ENCODE data around the gene RNU7-1. TPM values are rescaled to one million over a fixed set of nuclear protein-coding genes. Genes with fewer than 3 reads are reported as not detected.

The RNU7-1 gene
- polyA plus RNA-seq, 3 donors, result 5.0 to 6.0 TPM; not detected in 1

DNA sequence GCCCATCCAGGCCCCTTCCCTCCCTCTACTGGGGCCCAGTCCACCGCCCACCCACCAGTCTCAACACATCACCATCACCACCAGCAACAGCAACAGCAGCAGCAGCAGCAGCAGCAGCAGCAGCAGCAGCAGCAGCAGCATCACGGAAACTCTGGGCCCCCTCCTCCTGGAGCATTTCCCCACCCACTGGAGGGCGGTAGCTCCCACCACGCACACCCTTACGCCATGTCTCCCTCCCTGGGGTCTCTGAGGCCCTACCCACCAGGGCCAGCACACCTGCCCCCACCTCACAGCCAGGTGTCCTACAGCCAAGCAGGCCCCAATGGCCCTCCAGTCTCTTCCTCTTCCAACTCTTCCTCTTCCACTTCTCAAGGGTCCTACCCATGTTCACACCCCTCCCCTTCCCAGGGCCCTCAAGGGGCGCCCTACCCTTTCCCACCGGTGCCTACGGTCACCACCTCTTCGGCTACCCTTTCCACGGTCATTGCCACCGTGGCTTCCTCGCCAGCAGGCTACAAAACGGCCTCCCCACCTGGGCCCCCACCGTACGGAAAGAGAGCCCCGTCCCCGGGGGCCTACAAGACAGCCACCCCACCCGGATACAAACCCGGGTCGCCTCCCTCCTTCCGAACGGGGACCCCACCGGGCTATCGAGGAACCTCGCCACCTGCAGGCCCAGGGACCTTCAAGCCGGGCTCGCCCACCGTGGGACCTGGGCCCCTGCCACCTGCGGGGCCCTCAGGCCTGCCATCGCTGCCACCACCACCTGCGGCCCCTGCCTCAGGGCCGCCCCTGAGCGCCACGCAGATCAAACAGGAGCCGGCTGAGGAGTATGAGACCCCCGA is 6.8 kb upstream of the RNU7-1 start:
- no peak for DNase-seq (ENCODE audit: low read depth in 3 of 3, low spot score in 2 of 3)

DNA sequence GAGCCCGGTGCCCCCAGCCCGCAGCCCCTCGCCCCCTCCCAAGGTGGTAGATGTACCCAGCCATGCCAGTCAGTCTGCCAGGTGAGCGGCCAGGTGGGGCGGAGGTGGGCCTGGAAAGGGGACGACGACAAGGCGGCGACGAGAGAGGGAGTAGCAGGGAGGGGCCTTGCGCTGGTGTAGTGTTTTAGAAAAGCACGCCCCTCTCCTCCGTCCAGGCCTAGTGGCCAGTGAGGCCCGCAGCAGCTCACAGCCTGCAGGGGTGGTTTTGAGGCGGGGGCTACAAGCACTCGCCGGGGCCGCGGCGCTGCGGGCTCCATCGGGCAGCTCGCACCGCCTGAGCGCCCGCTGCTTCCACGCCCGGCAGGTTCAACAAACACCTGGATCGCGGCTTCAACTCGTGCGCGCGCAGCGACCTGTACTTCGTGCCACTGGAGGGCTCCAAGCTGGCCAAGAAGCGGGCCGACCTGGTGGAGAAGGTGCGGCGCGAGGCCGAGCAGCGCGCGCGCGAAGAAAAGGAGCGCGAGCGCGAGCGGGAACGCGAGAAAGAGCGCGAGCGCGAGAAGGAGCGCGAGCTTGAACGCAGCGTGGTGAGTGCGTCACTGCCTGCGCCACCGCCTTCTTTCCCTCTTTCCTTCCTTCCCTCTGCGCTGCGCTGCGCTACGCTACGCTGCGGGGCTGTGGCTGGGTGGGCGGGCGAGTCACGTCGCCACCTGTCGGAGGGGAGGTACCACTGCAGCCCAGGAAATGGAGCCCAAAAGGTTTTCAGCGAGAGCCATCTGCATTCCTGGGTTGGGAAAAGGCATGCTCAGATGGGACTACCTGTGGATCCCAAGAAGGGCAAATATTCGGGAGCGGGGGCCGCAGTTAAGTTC is 5.9 kb upstream of the RNU7-1 start:
- DNase-seq (ENCODE audit: low read depth in 3 of 3, low spot score in 2 of 3), result peak; percentile 86 to 90 (median 89)

DNA sequence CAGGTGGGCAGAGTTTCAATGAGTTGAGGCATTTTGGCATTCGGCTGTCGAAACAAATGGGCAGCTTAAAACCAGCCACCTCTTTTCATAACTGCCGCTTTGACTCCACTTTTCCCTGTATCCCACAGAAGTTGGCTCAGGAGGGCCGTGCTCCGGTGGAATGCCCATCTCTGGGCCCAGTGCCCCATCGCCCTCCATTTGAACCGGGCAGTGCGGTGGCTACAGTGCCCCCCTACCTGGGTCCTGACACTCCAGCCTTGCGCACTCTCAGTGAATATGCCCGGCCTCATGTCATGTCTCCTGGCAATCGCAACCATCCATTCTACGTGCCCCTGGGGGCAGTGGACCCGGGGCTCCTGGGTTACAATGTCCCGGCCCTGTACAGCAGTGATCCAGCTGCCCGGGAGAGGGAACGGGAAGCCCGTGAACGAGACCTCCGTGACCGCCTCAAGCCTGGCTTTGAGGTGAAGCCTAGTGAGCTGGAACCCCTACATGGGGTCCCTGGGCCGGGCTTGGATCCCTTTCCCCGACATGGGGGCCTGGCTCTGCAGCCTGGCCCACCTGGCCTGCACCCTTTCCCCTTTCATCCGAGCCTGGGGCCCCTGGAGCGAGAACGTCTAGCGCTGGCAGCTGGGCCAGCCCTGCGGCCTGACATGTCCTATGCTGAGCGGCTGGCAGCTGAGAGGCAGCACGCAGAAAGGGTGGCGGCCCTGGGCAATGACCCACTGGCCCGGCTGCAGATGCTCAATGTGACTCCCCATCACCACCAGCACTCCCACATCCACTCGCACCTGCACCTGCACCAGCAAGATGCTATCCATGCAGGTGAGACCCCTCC is 5.0 kb upstream of the RNU7-1 start:
- DNase-seq (ENCODE audit: low read depth in 3 of 3, low spot score in 2 of 3), result no peak

DNA sequence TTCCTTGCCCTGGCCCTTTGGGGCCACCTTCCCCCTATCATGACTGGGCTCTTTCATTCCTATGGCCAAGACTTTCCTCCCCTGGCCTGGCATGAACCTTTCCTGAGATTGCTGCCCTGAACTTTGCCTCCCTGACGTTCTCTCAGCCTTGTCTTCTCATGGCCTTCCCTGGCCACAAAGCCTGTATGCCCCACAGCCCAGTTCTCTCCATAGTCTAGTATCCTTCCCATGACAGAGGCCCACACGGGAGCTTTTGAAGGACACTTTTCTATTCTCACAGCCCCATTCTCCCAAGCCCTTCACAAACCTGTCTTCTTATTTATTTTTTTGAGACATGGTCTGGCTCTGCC is 4.5 kb upstream of the RNU7-1 start:
- DNase-seq (ENCODE audit: low read depth in 3 of 3, low spot score in 2 of 3), result no peak

DNA sequence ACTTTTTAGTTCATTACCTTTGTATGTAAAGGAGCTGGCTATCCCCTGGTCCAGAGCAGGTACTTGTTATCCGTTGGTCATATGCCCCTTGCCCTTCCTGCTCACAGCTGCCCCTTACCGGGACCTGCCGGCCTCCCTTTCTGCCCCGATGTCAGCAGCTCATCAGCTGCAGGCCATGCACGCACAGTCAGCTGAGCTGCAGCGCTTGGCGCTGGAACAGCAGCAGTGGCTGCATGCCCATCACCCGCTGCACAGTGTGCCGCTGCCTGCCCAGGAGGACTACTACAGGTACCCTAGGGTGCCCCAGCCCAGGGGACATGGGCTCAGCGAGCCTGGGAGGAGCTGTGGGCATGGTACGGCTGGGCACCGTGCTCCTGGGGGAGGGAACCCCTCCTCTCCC is 2.3 kb upstream of the RNU7-1 start:
- no peak for DNase-seq (ENCODE audit: low read depth in 3 of 3, low spot score in 2 of 3)

DNA sequence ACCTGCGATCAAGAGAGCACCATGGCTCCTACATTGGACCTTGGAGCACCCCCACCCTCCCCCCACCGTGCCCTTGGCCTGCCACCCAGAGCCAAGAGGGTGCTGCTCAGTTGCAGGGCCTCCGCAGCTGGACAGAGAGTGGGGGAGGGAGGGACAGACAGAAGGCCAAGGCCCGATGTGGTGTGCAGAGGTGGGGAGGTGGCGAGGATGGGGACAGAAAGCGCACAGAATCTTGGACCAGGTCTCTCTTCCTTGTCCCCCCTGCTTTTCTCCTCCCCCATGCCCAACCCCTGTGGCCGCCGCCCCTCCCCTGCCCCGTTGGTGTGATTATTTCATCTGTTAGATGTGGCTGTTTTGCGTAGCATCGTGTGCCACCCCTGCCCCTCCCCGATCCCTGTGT is 1.8 kb upstream of the RNU7-1 start:
- no peak for DNase-seq (ENCODE audit: low read depth in 3 of 3, low spot score in 2 of 3)

DNA sequence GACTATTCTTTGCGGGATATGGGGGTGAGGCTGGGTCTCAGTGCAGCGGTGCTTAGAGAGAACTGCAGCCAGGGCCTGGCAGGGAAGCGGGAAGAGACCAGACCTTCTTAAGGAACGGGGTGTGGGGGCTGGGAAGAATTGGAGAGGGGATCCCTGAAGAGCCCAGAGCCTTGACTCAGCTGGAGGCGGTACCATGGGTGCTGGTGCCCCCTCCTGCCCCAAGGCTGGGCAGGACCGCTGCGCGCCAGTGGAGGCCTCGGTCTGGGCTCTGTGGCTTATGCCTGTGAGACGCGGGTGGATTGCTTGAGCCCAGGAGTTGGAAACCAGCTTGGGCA is 1.3 kb upstream of the RNU7-1 start:
- no peak for DNase-seq (ENCODE audit: low read depth in 3 of 3, low spot score in 2 of 3)

DNA sequence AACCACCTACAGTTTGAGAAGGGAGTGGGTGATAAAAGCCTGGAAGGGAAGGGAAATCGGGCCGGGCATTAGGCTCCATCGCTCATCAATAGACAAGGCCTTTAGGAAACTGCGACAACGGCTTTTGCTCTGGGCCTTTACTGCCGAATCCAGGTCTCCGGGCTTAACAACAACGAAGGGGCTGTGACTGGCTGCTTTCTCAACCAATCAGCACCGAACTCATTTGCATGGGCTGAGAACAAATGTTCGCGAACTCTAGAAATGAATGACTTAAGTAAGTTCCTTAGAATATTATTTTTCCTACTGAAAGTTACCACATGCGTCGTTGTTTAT is 261 bp upstream of the RNU7-1 start:
- DNase-seq (ENCODE audit: low read depth in 3 of 3, low spot score in 2 of 3), result peak in 1 of 3 donors; percentile 87

DNA sequence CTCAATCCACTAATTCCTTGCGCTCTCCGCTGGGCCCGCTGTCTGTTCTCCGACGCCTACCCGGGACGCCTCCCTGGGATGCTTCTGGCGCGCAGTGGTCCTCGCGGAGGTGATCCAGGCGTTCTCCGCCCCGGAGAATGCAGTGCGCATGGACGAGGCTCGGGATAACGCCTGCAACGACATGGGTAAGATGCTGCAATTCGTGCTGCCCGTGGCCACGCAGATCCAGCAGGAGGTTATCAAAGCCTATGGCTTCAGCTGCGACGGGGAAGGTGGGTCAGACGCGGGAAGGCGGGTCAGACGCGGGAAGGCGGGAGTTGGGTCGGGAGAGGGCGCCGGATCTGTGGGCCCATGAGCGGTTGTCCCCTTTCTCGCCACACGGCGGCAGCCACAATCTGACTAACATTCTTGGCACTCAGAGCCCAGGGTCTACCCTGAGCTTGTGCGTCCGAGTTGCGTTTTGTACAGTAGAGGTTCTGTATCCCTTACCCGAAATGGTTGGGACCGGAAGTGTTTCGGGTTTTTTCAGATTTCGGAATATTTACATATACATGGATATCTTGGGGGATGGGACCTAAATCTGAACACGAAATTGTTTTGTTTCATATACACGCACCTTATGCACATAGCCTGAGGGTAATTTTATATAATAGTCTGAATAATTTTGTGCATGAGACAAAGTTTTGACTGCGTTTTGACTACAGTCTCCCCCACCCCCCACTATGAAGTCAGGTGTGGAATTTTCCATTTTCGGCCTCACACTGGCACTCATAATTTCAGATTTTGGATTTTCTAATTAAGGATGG is 968 bp downstream of the RNU7-1 start:
- peak in 2 of 3 donors; percentile 80 to 87 for DNase-seq (ENCODE audit: low read depth in 3 of 3, low spot score in 2 of 3)

DNA sequence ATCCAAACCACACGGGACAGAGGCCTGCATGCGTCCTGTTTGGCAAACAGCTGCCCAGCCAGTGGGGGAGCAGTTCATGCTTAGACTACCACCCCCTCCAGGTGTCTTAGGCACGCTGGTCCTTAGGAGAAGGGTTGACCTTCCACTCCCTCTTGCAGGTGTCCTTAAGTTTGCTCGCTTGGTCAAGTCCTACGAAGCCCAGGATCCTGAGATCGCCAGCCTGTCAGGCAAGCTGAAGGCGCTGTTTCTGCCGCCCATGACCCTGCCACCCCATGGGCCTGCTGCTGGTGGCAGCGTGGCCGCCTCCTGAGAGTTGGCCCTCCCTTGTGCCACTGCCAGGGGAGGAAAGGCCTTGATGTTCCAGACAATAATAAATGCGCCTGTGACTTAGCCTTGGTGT is 2.0 kb downstream of the RNU7-1 start:
- DNase-seq (ENCODE audit: low read depth in 3 of 3, low spot score in 2 of 3), result no peak

DNA sequence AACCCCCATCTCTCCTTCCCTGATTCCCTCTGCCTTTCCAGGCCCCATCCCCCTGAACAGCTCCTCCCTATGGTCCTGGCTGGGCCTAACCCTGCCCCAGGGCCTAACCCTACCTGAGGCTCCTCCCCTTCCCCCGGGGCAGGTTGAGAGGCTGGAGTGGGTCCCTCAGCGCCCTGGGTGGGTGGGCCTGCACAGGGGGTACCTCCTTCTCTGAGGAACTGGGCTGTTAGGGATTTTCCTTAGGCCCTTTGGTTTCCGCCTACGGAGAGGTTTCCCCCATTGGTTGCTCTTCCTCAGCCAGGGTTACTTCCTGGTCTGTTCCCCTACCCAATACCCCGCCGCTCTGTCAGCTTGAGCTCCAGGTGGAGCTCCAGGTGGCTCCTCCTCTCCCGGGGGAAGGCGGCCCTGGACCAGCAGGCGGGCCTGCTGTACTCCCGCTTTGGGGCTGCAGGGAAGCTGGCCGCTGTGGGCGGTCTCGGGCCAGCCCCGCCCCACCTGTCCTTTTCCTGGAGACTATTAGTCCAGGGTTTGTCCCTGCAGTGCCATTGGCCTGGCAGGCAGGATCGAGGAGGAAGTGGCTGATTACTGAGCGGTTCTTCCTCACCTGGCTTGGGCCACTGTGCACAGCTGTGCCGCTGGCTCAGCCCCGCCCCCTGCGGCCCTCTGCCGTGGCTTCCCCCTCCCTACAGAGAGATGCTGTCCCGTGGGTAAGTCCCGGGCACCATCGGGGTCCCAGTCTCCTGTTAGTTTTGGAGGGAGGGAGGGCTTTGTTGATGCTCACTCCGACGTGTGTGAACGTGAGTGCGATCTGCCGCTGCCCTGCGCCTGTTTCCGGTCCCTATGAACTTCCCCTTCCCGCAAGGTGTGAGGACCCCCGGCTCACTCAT is 2.7 kb downstream of the RNU7-1 start:
- DNase-seq (ENCODE audit: low read depth in 3 of 3, low spot score in 2 of 3), result peak in 1 of 3 donors; percentile 76

DNA sequence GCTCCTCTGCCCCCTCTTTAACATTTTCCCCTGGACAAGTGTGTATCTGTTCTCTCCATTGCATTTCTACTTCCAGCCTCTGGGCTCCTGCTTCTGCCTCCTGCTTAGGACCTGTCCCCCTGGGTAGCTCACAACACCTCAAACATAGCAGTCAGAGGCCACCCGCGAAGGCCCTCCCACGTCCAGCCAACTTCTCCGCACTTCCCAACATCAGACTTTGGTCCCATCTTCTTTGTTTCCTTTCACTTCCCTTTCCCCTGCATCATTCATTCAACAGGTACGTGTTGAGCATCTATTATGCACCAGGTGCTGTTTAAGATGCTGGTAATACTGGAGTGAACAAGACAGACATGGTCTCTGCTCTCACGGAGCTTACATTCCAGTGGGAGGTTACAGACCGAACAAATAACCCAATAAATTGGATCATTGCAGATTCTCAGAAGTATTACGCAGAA is 3.3 kb downstream of the RNU7-1 start:
- DNase-seq (ENCODE audit: low read depth in 3 of 3, low spot score in 2 of 3), result no peak

DNA sequence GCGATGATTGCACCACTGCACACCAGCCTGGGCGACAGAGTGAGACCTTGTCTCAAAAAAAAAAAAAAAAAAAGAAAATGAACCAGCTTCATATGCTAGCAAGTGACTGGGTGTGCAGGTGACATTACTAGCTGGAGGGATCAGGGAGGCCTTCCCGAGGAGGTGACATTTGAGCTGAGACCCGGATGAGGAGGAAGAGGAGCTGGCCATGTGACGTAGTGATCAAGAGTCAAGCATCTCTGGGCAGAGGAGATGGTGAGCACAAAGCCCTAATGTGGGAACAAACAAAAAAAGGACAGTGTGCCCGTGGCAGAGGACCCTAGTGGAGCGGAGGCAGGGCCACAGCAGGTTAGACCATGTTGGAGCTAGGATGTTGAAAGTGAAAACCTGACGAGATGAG is 4.0 kb downstream of the RNU7-1 start:
- no peak for DNase-seq (ENCODE audit: low read depth in 3 of 3, low spot score in 2 of 3)

DNA sequence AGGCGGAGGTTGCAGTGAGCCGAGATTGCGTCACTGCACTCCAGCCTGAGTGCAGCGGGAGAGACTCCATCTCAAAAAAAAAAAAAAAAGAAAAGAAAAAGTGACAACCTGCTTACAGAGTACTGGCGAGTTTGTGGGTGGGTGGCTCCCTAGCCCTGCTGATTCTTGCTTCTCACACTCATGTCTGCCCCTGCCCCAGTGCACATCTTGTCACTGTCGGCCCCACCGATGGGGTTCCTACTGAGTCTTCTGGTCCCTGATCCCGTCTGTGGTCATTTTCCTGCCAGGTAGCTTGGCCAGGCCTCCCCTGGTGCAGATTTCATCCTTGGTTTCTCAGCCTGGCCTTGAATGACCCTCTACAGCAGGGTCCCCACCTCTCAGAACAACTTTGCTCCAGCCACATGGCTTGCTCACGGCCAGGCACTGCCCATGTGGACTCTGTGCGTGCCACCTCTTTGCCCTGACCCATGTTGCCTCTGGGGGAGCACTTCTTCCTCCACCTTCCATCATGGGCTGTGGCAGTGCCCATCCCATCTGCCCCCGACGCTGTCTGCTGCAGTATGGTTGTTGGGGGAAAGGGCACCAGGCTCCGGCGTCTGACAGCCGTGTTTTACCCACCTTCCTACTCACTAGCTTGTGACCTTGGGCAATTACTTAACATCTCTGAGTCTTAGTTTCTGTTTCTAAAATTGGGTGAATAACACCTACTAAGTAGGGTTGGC is 5.4 kb downstream of the RNU7-1 start:
- DNase-seq (ENCODE audit: low read depth in 3 of 3, low spot score in 2 of 3), result no peak

DNA sequence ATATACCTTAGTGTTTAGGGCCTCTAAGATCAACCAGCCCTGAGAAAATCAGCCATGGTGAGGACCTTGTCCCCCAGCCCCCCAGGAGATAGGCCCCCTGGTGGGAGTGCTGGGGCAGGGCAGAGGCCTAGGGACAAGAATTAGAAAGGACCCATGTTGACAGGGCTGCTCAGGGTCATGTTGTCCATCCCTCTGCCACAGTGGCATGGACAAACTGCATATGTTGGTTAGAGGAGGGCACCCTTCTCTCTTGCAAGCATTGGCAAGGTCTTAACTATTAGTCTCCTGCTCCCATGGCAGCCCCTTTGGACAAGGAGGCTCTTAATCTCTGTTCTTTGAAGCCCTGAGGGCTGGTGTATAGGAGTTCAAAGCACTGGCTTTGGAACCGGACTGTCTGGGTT is 6.8 kb downstream of the RNU7-1 start:
- DNase-seq (ENCODE audit: low read depth in 3 of 3, low spot score in 2 of 3), result no peak

DNA sequence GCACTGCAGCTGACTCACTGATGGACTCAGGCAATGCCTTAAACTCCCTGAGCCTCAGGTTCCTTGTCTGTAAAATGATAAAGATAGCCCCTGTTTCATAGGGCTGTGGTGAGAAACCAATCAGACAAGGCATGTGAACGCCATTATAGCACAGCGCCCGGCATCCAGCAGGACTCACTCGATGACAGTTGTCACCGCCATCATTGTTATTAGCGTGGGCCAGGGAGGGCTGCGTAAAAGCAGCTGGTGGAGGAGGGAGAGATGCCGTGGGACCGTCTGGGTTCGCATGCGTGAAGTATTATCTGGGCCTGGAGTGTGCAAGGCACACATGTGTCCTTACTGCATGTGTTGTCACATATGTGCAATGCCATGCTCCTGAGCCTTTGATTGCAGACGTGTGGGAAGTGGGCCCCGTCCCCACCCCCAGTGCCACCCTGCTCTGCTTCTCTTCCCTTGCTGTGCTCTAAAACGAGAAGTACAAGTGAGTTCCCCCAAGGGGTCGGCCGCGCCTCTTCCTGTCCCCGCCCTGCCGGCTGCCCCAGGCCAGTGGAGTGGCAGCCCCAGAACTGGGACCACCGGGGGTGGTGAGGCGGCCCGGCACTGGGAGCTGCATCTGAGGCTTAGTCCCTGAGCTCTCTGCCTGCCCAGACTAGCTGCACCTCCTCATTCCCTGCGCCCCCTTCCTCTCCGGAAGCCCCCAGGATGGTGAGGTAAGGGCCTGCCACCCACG is 7.4 kb downstream of the RNU7-1 start, which contains the start of gene PTPN6:
Gene PTPN6, plus strand, starts transcription at position 546 of the 730 bp plus-strand sequence. Its CDS starts 157 bp downstream, at position 703.
- no peak for DNase-seq (ENCODE audit: low read depth in 3 of 3, low spot score in 2 of 3)

DNA sequence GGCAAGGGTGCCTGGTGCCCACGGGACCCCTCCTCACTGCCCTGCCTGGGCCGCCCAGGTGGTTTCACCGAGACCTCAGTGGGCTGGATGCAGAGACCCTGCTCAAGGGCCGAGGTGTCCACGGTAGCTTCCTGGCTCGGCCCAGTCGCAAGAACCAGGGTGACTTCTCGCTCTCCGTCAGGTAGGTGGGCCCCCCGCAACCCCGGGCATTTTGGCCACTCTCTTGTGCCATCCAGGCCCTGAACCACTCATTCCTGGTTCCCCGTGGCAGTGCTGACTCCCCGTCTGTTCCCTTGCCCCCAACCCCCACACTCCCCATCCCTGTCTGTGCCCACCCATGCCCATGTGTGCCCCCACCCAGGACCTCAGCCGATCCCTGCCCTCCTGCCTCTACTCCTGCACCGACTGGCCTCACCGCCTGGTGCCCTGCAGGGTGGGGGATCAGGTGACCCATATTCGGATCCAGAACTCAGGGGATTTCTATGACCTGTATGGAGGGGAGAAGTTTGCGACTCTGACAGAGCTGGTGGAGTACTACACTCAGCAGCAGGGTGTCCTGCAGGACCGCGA is 8.0 kb downstream of the RNU7-1 start:
- DNase-seq (ENCODE audit: low read depth in 3 of 3, low spot score in 2 of 3), result no peak

Data from right renal cortex interstitium (tissue), 3 donors.